Subcutaneous adipose tissue (tissue), 4 donors: Measurements from ENCODE around the gene TNK2. TPM values are rescaled to one million over a fixed set of nuclear protein-coding genes. Genes with fewer than 3 reads are reported as not detected.

Source experiments
- small RNA-seq: library from RNA; depleted of rRNA; stranded (forward); fragments of <200 nt; gene quantifications from one replicate; pipeline ENCODE3, GENCODE V24; 2016
- total RNA-seq, 4 donors: library from RNA; depleted of rRNA; stranded (reverse); fragments of >200 nt; gene quantifications; one replicate each; pipeline ENCODE4 v1.1.0, GENCODE V29; 2016

The TNK2 gene
- total RNA-seq, 4 donors from 2014 or later = 9.9 to 78.2 (median 16.8) TPM

Small RNA genes within 50 kb of the gene (small RNA-seq; reads per million reads assigned to genes)
- gene MIR6829 (not detected), gene RNU2-11P (not detected)

Other genes starting within 250 kb of the TNK2 start
- gene MUC20, start 187.6 kb downstream of the TNK2 start, total RNA-seq = 1 to 10 TPM; 2.3 to 8.3 (median 3.3) TPM
- not detected for gene MUC4, start 96.6 kb downstream of the TNK2 start, total RNA-seq
- gene TFRC, start 173.5 kb upstream of the TNK2 start, total RNA-seq = 100 to 1,000 TPM in 2 of 4 donors, 10 to 100 TPM in 2; 47.1 to 546 (median 92.2) TPM